Type B pancreatic cell (in vitro differentiated cells): ENCODE measurements around the gene SCGB1C1. TPM values are rescaled to one million over a fixed set of nuclear protein-coding genes. Genes with fewer than 3 reads are reported as not detected.

ENCODE experiments used
- DNase-seq: peaks from one replicate; pipeline ENCODE4 v3.0.0; 2021; ENCODE audit warnings: mixed read lengths; ENCODE audit not compliant: unreplicated experiment; ENCODE audit errors: extremely low spot score
- H3K27ac Mint-ChIP-seq: 2 replicates; pipeline ENCODE4 v1.8.0; 2021; ENCODE audit warnings: mild to moderate bottlenecking, mixed read lengths
- H3K27me3 Mint-ChIP-seq: 2 replicates; pipeline ENCODE4 v1.8.0; 2021; ENCODE audit warnings: mixed read lengths
- H3K36me3 Mint-ChIP-seq: 2 replicates; pipeline ENCODE4 v1.8.0; 2021; ENCODE audit warnings: mixed read lengths
- H3K4me1 Mint-ChIP-seq: one replicate; pipeline ENCODE4 v1.8.0; 2021; ENCODE audit warnings: mixed read lengths; ENCODE audit not compliant: unreplicated experiment
- H3K4me3 Mint-ChIP-seq: 2 replicates; pipeline ENCODE4 v1.8.0; 2021; ENCODE audit warnings: mild to moderate bottlenecking, mixed read lengths
- H3K9me3 Mint-ChIP-seq: 2 replicates; pipeline ENCODE4 v1.8.0; 2021; ENCODE audit warnings: mixed read lengths
- total RNA-seq: library from RNA; stranded (reverse); gene quantifications from 2 replicates; pipeline ENCODE4 v1.2.1, GENCODE V29; 2021; ENCODE audit warnings: low replicate concordance
- TF ChIP-seq, protein P1 (sequence below): fragments of 200-600 bp; sonication (generic); conservative IDR thresholded peaks from 2 replicates; pipeline ENCODE4 v1.5.0; 2021; ENCODE audit warnings: antibody characterized with exemption, mild to moderate bottlenecking

The SCGB1C1 gene
- total RNA-seq, 1 donor from 2014 or later, result not detected

DNA sequence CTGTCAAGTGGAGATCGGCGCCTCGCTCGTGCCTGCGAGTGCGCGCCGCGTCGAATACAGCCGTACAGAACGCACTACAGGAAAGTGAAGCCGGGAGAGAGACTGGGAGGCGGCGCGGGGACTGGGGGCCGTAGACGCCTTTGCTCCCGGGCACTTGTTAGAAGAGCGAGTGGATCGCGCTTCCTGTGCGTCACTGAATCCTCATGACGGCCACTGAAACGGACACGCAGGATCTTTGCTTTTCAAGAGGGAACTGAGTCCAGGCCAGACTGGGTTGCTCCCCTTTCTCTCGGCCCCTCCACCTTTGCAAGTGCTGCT, 14.9 kb downstream of the SCGB1C1 start:
- Mint-ChIP-seq H3K27me3 (no peaks in the 10 kb centered on the region), H3K27ac (peak overlapping the region; percentile 100), H3K9me3 (no peaks in the 10 kb centered on the region), H3K4me3 (peak overlapping the region; percentile 98), H3K36me3 (no peaks in the 10 kb centered on the region), H3K4me1 (peaks cover 16% of the 10 kb centered on the region)
- TF ChIP-seq, protein P1, sequence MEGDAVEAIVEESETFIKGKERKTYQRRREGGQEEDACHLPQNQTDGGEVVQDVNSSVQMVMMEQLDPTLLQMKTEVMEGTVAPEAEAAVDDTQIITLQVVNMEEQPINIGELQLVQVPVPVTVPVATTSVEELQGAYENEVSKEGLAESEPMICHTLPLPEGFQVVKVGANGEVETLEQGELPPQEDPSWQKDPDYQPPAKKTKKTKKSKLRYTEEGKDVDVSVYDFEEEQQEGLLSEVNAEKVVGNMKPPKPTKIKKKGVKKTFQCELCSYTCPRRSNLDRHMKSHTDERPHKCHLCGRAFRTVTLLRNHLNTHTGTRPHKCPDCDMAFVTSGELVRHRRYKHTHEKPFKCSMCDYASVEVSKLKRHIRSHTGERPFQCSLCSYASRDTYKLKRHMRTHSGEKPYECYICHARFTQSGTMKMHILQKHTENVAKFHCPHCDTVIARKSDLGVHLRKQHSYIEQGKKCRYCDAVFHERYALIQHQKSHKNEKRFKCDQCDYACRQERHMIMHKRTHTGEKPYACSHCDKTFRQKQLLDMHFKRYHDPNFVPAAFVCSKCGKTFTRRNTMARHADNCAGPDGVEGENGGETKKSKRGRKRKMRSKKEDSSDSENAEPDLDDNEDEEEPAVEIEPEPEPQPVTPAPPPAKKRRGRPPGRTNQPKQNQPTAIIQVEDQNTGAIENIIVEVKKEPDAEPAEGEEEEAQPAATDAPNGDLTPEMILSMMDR, result no peak
- DNase-seq, result no peak

DNA sequence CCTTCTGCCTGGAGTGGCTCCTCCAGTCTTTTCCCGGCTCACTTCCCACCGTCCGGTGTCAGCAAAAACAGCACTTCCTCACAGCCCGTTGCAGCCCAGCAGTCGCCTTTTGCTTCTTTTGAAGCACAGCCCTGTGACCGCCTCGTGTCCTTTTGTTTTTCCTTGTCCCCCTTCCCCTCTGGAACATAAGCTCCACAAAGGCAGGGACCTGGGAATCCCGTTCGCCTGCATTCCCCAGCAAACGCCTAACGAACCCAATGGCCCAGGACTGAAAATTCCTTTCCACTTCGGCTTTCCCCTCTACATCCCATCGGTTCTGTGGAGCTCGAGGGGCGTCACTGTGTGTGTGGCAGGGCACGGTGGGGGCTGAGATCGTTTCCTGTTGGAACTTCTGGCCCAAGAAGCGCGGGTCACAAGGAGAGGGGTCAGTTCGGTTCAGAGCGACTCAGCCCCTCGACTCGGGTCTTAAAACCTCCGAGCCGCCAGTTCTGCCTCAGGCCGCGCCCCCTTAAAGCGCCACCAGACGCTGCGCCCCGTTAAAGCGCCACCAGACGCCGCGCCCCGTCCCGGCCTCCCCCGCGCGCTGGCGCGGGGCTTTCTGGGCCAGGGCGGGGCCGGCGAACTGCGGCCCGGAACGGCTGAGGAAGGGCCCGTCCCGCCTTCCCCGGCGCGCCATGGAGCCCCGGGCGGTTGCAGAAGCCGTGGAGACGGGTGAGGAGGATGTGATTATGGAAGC, 15.5 kb downstream of the SCGB1C1 start:
- peak; percentile 80 for DNase-seq
- peak overlapping the region; percentile 100 for H3K27ac Mint-ChIP-seq
- H3K36me3 Mint-ChIP-seq, result peaks cover 4% of the 10 kb centered on the region
- peaks cover 16% of the 10 kb centered on the region for H3K4me1 Mint-ChIP-seq
- peak overlapping the region; percentile 98 for H3K4me3 Mint-ChIP-seq
- TF ChIP-seq, protein P1, result no peak
- H3K27me3 Mint-ChIP-seq, result no peaks in the 10 kb centered on the region
- no peaks in the 10 kb centered on the region for H3K9me3 Mint-ChIP-seq

DNA sequence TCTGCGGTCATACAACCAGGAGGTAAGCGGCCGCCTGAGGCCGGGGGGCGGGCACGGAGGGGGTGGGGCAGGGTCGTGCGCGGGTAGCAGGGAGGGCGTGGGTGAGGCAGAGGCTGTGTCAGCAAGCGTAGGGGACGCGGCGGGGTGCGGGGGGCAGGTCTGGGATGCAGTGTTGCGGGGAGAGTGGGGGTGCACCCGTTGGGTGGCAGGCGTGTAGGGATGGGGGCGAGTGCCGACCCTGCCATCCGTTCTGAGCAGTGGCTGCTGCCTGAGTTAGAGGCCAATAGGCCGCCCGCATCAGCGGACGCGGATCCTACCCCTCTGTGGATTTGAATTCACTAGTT, 16.0 kb downstream of the SCGB1C1 start:
- Mint-ChIP-seq H3K4me3 (peak overlapping the region; percentile 98), H3K27ac (peak overlapping the region; percentile 90), H3K9me3 (no peaks in the 10 kb centered on the region), H3K27me3 (no peaks in the 10 kb centered on the region), H3K4me1 (peaks cover 16% of the 10 kb centered on the region), H3K36me3 (peaks cover 5% of the 10 kb centered on the region)
- TF ChIP-seq, protein P1, result no peak
- no peak for DNase-seq

DNA sequence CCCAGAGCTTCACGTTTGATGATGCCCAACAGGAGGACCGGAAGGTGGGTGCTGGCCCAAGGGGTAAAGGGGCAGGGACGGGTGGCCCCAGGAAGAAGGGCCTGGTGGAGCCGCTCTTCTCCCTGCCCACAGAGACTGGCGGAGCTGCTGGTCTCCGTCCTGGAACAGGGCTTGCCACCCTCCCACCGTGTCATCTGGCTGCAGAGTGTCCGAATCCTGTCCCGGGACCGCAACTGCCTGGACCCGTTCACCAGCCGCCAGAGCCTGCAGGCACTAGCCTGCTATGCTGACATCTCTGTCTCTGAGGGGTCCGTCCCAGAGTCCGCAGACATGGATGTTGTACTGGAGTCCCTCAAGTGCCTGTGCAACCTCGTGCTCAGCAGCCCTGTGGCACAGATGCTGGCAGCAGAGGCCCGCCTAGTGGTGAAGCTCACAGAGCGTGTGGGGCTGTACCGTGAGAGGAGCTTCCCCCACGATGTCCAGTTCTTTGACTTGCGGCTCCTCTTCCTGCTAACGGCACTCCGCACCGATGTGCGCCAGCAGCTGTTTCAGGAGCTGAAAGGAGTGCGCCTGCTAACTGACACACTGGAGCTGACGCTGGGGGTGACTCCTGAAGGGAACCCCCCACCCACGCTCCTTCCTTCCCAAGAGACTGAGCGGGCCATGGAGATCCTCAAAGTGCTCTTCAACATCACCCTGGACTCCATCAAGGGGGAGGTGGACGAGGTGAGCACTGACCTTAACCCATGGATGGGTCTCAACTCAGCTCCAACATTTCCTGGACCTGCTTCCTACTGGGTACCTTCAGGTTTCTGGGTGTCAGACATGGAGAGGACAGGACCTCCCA, 16.6 kb downstream of the SCGB1C1 start:
- Mint-ChIP-seq H3K27me3 (no peaks in the 10 kb centered on the region), H3K4me3 (peak overlapping the region; percentile 98), H3K9me3 (no peaks in the 10 kb centered on the region), H3K4me1 (peaks cover 16% of the 10 kb centered on the region), H3K27ac (peak overlapping the region; percentile 90), H3K36me3 (peaks cover 5% of the 10 kb centered on the region)
- TF ChIP-seq, protein P1, result no peak
- DNase-seq, result no peak

DNA sequence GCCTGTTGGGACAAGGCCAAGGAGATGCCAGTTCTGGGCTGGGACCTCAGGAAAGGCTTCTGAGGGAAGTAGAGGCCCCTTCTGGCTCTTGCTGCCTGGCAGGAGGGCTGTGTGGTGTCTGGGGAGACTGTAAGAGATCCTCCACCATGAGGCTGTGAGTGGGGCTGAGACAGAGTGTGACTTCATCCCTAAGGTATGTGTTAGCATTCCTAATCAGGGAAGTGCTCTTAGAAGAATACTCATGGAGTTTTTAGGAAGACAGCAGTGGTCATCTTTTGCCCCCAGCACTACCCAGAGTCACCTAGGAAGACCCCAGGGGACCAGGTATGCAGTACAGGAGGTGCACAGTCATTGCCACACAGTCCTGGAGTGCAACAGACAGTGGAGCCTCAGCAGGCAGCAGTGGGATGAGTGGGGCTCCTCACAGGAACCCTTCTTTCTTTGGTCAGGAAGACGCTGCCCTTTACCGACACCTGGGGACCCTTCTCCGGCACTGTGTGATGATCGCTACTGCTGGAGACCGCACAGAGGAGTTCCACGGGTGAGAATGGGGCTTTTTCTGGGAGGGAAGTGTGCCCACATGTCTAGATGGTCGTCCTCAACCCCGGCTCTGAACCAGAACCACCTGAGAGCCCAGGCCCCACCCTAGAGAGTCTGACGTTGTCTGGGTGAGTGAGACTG, 17.4 kb downstream of the SCGB1C1 start:
- Mint-ChIP-seq H3K27ac (peak overlapping the region; percentile 90), H3K4me3 (peak overlapping the region; percentile 98)
- no peak for DNase-seq

More for the DNA sequence above, 17.4 kb downstream of the SCGB1C1 start:
- H3K4me1 Mint-ChIP-seq, result peaks cover 16% of the 10 kb centered on the region
- peaks cover 5% of the 10 kb centered on the region for H3K36me3 Mint-ChIP-seq
- no peaks in the 10 kb centered on the region for H3K9me3 Mint-ChIP-seq
- TF ChIP-seq, protein P1, result no peak
- no peaks in the 10 kb centered on the region for H3K27me3 Mint-ChIP-seq
